ENCODE data around the gene GLCE.

The GLCE gene

DNA sequence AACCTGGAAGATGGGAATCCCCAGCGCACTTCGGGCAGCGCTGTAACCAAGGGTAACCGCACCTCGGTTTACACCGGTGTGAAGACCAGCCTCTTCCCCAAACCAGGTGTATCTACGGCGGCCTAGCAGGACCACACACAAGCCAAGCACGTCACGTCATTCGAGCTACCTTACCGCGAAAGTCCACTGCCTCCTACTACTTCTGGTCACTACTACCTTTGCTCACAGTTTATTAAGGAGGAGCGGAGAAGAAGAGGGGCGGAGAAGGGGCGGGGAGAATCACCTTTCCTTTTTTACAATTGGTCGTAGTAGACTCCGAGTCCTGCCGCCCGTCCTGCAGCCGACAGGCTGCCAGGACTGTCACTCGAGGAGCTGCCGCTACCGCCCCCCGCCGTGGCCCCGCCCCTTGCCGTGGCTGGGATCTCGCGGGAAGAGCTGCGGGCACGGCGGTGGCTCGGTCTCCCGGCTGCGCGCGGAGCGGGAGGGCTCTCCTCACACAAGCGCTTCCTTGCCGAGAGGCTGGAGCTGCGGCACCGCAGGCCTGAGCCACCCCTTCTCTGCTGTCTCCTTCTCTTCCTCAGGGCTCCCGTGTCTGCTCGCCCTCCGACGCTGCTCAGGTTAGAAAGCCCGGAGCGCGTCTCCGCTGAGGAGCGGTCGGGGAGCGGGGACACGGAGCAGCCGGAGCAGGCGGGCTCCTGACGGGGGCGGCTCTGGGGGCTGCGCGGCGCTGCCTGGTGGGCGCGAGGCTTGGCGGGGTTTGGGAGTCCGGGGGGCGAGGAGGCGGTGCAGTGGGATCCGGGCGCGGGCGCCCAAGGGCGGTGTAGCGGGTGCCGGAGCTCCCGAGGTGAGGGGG is at the start of gene GLCE:
GLCE (plus strand) TSS at position 495 of the 853 bp plus-strand sequence. CDS start 95,172 bp downstream, outside the sequence.
- peak; percentile 100 for DNase-seq (ENCODE audit: low spot score)

DNA sequence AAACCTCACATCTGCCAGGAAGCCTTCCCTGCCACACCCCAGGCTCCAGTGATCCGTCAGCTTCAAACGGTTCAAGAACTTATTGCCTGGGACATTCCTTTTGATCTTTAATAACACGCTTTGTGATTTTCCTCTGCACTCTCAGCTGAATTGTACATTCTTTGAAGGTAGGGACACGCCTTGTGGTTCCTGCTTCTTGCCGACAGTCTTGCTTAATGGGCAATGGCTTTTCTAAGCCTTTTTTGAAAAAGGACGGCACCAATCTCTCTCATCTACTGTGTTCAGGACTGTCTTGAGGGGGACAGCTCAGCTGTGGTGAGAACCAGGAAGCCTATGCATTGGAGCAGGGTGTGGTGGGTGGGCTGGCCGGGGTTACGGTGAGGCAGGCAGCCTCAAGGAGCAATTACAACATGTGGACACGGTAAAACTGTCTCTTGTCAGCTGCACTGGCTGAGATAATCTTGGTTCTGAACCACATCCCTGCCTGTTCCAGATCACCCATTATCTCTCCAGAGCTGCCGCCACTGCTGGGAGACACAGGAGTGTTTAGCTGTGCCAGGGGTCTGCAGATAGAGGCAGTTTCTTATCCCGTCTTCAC is 46.0 kb upstream of the GLCE start:
- DNase-seq (ENCODE audit: low spot score): no peak

DNA sequence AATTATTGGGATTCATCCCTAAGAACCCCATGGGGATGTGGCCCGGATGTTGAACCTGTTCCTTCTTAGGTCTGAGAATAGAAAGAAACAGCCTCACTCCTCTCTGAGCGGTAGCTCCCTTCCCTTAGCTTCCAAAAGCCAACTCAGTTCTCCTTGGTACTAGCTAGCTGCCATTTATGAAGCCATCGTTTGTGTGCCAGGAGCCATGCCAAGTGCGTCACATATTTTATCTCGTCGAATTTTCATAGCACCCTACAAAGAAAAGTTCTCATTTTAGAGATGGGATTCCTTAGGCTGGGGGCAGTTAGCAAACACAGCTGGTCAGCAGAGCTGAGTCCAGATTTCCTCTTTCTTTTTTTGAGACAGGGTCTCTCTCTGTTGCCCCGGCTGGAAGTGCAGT is 45.4 kb upstream of the GLCE start:
- no peak for DNase-seq (ENCODE audit: low spot score)

DNA sequence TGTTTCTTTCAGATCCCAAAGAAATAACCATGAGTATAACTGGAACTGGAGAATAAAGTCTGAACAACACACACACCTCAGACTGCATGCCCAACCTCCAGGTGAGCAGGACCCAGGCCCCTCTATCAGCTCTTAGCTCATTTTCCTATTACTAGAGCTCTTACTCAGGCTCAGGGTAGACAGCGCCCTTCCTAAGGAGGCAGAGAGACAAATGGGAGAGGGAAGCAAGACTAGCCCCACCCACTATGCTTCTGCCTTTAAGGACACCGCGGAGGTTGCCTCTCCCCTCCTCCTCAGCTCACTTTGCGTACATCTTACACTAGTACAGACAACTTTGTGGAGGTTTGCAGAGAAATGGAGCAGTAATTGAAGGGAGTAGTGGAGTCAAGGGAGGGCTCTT is 44.0 kb upstream of the GLCE start:
- DNase-seq (ENCODE audit: low spot score): no peak

DNA sequence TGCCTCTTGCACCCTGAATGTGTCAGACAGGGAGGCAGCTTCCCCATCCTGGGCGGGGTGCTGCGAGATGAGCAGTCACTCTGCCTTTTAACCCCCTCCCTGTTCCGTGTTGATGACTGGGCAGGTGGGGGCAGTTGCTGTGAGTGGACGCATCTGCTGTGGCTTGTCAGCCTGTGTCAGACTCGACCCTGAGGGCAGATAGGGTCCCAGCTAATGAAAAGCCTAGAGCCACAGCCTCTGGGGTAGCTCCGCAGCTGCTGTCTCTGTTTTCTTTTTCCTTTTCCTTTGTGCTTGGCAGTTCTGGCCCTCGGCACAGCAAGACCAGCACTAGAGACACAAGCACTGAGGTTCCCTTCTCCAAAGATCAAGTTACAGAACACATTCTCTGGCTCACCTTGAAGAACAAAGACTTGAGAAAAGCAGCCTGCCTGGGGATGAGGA is 43.0 kb upstream of the GLCE start:
- no peak for DNase-seq (ENCODE audit: low spot score)

DNA sequence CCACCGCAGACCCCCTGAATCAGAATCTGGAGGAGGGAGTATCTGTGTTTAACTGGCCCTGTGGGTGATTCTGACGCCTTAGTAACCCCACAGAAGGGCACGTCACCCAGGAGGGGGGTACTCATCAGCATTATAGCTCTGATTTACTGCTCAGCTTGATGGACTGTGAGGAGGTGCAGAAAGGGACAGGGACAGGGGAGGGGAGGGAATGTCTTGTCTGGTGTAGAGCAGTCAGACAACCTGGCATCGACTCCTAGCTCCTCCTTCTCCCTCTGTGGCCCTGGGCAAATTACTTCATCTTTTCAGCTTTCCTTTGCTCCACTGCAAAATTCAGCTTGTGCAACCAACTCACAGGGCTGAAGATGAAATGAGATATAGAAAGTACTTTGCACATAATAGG is 42.3 kb upstream of the GLCE start:
- no peak for DNase-seq (ENCODE audit: low spot score)

DNA sequence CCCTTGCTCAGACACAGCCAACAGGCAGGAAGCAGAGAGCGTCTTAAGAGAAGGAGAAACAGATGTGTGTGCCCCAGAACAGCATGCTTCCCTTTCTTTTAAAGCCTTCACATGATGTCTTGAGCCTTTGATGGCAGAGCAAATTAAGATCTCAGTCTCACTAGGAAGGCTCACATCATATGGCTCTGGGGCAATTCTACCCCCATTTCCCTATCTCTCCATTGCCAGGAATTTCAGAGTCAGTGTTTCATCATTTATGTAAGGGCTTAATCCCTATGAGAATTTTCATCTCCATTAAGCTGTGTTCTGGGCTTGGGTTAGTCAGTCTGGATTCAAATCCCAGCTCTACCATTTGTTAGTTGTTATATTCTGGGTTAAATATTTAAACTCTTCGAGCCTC is 41.4 kb upstream of the GLCE start:
- DNase-seq (ENCODE audit: low spot score): no peak

DNA sequence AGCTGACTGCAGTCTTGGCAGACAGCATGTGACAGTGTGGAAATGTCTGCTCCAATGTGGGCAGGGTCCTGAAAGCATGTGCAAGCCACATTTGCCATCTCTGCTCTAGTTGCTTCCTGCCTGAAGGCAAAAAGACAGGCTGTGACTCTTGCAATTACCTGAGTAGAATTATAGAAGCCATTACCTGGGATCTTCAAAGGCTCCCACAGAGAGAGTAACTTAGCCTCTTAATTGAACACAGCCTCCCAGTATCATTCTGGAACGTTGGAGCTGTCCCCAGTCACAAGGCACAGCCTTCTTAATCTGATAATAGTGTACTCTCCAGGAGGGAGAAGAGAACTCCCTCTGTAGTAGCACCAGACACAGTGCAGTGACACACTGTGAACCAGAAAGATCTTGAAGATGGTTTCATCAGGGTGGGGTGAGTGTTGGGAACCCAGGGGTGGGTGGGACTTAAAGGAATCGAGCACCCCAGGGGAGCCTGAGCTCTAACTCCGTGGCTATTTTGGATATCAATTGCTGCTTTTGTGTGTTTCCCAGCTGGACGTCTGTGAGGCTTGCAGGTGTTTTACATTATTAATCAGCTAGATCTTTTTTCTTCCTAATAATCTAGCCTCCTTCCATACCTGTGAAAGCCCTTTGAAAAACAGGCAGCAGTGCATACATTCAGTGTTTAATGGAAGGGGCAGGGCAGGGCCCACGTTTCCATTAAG is 40.6 kb upstream of the GLCE start:
- no peak for DNase-seq (ENCODE audit: low spot score)

DNA sequence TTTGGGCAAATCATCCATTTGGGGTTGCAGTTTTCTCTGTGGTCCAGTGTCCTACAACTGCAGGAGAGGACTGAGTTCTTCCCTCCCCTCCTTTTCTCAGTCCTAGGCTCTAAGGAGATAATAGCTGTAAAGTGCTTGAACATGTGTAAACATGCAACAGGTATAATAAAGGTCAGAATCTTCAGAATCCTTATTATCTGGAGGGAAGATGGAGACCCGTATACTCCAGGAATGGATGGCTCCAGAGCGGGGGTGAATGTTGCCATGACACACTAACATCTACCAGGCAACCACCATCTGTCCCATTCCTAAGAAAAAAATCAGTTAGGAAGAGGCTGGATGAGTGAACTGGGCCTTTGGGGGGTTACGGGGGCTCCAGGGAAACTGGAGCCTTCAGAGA is 39.7 kb upstream of the GLCE start:
- DNase-seq (ENCODE audit: low spot score): no peak

DNA sequence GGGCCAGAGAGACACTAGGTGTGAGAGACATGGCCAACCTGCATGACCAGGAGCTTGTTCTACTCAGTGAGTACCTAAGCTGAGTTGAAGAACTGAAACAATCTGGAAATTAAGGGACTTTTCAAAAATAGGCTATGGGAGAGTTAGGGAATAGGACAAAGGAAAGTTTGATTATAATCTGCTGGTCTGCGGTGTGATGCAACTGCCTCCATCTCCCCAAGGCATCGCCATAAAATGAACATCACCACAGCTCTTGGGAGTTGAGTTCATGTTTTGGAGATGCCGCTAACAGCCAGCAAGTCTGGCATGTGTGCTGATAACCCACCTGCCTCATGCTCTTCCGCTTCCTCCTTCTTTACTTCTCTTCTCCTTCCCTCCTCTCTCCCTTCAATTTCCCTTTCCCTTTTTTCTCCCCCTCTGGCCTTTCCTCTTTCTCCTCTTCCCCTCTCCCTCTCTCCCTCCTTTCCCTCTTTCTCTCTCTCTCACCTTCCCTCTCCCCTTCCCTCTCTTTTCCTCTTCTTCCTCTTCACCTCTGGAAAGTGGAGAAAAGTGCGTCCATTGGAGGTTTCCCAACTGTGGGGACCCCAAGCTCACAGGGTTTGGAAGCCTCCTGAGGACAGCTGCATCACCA is 39.1 kb upstream of the GLCE start:
- no peak for DNase-seq (ENCODE audit: low spot score)

DNA sequence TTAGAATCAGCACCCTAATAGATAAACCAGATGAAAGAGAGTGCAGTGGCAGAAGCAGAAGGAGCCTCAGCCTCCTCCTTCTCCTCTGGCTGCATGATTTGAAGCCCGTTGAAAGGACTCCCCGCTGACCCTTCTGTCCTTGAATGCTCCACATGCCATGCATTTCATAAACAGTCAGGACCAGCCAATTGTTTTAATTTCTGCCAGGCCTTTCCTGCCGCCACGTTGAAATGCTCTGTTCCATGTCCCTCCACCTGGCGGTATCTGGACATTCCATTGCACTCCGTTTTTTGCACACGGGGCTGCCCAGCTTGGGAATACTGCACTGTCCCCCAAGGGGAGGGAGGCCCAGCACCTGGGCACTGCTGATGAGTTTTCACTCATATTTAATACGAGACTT is 35.2 kb upstream of the GLCE start:
- DNase-seq (ENCODE audit: low spot score): no peak

DNA sequence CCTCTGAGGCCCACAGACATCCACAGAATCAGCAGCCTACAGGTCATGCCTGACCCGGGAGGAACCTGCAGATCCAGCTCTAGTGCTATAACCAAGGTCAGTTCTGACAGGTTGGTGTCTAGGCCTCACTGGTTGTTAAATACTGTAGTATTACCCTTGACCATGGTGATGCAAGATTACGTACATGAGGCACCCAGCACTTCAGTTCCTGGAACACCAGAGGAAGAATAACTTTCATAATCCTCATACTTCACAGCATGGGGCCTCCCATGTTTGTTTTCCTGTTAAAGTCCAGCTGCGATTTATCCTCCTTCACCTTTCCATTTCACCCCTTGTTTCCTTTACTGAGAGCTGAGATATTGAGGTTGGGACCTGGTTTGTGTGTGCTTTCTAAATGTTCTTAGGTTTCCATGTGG is 34.4 kb upstream of the GLCE start:
- DNase-seq (ENCODE audit: low spot score): no peak

DNA sequence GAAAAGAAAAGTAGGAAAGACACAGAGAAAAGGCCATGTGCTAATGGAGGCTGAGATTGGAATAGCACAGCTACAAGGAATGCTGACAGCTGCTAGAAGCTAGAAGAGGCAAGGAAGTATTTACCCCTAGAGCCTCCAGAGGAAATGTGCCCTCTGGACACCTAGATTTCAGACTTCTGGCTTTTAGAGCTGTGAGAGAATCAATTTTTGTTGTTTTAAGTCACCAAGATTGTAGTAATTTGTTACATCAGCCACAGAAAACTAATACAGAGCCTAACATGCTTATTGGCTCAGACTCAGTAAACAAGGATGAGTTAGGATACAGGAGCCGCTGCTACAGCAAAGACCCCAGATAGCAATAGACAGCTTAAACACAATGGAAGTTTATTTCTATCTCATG is 33.1 kb upstream of the GLCE start:
- no peak for DNase-seq (ENCODE audit: low spot score)

DNA sequence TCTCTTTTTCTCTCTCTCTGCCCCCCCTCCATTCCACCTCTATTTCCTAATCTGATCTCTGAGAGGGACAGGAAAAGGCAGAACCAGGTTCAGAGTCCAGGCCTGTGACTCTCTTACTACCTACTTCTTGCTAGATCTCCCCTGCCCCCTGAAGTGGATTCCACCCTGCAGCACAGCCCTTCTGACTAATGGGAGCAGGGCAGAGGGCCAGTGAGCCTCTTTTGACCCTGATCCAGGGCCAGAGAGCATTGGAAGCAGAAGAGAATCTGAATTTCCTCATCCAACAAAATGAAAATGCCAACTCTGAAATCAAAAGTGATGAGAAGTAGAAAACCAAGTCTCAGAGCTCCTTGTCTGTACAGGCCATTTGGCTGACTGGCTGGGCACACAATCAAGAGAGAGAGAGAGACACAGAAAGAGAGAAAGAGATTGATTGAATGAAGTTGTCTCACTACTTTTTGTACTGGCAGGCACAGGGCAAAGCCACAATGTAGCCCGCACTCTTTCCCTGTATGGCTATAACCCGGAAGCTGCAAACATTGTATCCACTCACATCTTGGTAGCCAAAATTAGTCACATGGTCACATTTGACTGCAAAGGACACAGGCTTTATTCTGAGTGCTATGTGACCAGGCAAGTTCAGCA is 31.6 kb upstream of the GLCE start:
- DNase-seq (ENCODE audit: low spot score): no peak

DNA sequence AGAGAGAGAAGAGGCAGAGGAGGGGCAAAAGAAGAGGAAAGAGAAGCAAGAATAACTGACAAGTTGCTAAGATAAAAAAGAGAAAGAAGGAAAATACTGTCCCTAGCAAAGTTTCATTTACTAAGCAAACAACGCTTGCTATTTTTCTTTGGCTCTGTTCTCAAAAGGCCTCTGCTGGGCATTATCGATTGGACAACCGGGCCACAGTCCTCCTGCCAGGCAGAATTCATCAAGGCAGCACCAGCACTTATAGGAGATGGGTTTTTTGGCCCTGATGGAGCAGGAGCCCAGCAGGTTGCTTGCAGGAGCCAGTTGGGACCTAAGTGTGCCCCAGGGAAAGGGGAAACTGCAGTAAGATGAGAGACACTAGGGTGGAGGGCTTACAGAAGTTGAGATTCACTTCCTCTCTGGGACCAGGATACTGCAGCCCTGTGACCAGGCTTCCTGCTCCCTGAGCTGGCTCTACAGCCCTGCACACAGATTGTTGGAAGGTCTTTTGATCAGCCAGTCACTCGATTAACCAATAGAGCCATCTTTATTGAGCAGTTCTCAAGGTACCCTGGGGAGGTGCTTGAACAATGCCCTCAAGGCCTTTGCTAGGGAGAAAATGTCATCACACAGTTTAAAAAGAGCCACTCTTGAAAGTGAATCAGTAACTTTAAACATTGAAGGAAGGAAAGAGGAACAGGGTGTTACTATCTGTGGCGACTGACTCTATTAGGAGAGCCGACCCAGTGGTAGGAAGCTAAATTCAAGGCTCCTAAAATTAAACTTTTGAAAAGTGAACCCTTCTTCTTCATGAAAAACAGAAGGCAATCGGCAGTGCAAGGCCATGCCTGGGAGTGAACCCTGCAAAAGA is 28.8 kb upstream of the GLCE start:
- no peak for DNase-seq (ENCODE audit: low spot score)

DNA sequence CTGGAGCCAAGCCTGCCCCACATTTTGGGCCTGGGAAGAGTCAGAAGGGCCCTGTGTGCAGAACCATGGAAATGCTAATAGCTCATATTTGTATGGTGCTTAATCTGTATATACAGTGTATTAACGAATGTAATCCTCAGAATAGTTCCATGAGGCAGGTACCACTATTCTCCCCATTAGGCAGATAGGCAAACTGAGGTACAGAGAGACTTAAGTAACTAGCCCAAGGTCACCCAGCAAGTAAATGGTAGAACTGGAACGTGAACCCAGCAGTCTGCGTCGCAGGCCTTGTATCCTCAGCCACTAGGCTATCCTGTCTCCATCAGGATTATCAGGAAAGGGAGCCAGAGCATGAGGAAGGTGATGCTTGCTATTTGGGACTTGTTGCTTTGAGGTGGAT is 28.0 kb upstream of the GLCE start:
- no peak for DNase-seq (ENCODE audit: low spot score)

DNA sequence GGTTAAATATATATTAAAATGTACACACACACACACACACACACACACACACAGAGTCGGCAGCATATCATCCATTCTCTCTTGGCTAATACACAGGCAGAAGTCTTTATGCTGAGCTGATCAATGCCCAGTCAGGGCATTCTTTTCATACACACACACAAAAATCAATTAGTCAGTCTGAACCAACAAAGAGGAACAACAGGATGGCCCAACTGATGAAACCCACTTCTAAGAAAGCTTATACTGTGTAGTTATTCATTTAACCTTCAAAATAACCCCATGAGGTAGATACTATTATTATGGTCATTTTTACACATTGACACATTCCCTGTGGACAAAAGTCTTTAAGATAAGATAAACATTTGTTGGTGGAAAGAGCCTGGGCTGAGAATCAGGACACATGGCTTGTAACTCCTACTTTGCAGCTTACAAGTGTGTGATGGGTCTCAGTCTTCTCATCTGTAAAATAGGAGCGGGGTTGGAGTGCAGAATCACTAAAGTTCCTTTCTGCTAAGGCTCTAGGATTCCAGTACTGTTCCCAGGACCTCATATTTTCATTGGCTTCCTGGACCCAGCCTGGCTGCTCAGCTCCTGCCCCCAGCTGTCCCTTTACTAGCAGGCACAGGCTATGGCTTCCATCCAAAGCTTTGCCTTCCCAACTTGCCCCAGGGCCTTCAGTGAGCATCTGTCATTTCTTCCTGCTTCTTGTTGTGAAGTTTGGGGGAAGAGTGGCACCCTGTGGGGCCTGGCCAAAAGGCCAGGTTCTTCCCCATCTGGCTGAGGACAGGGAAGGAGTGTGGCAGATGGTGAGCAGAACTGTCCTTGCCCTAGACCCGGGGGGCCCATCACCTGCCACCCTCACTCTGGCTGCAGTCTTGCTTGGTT is 27.2 kb upstream of the GLCE start:
- no peak for DNase-seq (ENCODE audit: low spot score)

DNA sequence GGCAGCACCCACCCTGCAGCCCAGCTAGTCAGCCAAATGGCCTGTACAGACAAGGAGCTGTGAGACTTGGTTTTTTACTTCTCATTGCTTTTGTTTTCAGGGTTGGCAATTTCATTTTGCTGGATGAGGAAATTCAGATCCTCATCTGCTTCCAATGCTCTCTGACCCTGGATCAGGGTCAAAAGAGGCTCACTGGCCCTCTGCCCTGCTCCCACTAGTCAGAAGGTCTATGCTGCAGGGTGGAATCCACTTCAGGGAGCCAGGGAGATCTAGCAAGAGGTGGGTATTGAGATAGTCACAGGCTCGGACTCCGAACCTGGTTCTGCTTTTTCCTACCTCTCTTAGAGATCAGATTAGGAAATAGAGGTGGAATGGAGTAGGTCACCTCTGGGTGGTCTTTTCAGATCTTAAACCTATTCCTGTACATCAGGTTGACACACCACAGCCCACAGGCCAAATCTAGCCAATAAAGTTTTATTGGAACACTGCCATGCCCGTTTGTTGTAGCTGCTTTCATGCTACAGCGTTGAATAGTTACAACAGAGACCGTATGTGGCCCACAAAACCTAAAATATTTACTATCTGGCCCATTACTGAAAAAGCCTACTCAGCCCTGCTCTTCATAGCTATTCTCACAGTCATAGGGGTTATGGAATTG is 26.4 kb upstream of the GLCE start:
- no peak for DNase-seq (ENCODE audit: low spot score)

DNA sequence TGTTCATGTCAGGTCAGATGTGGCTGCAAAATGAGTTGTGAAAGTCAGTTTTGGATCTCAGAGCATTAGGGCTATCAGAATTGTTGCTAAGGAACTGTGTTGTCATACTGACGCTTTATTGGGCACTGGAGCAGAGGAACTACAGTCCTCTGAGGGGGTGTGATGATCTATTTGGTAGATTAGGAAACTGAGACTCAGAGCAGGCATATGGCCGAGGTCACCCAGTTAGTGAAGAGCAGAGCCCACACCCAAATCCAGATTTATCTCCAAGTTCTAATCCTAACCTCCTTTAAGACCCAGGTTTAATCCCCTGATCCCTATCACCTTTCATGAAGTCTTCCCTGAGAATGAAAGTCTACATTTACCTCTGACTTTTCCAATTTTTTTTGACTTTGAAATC is 25.6 kb upstream of the GLCE start:
- no peak for DNase-seq (ENCODE audit: low spot score)

DNA sequence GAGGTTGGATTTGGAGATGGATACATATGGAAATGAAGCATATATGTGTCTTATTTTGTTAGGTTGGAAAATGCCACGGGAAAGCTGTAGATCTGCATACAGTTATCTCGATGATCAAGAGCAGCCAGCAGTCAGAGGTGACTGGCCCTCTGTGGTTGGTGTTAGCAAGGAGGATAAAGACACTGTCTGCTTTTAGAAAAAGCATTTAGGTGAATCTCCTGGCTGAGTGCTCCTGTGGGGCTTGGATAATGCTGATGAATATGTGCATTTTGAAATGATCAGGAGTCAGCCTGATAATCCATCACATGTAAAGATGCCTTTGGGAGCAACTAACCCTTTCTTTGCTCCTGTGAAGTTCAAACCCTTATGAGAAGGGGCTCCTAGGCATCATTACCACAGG is 24.9 kb upstream of the GLCE start:
- DNase-seq (ENCODE audit: low spot score): no peak

All from AG08396 (cell line).